Heart right ventricle (tissue), 16 donors: ENCODE data around the gene ENTPD8. TPM values are rescaled to one million over a fixed set of nuclear protein-coding genes. Genes with fewer than 3 reads are reported as not detected.

Experiments
- ATAC-seq, 8 donors: fragments of 200-7000 bp; cut with Tn5 transposase; one replicate each; pipeline ENCODE4 v1.9.1; 2020; ENCODE audit warnings: mild to moderate bottlenecking in 8 of 8, moderate library complexity in 8 of 8, moderate number of reproducible peaks in 1 of 8
- DNase-seq, 2 donors: peaks; one replicate each; pipeline ENCODE4 v3.0.0-alpha.2; 2020
- H3K27ac ChIP-seq, 10 donors: fragments of 200-600 bp; sonication (generic) in 2 of 10; one replicate each; pipeline versions ENCODE4 v1.5.0 to v1.8.0; 2020 to 2022; ENCODE audit warnings: mild to moderate bottlenecking in 3 of 10
- H3K27me3 ChIP-seq, 7 donors: fragments of 200-600 bp; one replicate each; pipeline ENCODE4 v1.8.0; 2021 to 2022; ENCODE audit warnings: mild to moderate bottlenecking in 2 of 7
- H3K36me3 ChIP-seq, 9 donors: fragments of 200-600 bp; sonication (generic) in 1 of 9; one replicate each; pipeline versions ENCODE4 v1.5.0 to v1.8.0; 2020 to 2022; ENCODE audit warnings: mild to moderate bottlenecking in 2 of 9
- H3K4me1 ChIP-seq, 9 donors: fragments of 200-600 bp; sonication (generic) in 1 of 9; one replicate each; pipeline versions ENCODE4 v1.5.0 to v1.8.0; 2020 to 2022; ENCODE audit warnings: mild to moderate bottlenecking in 4 of 9
- H3K4me3 ChIP-seq, 10 donors: fragments of 200-600 bp; sonication (generic) in 2 of 10; one replicate each; pipeline versions ENCODE4 v1.5.0 to v1.8.0; 2020 to 2022; ENCODE audit warnings: mild to moderate bottlenecking in 7 of 10, moderate library complexity in 2 of 10
- H3K9me3 ChIP-seq, 11 donors: fragments of 200-600 bp in 10 of 11; sonication (generic) in 2 of 11; one replicate each; pipeline versions ENCODE4 v1.5.0 to v1.8.0; 2013 to 2022; ENCODE audit warnings: mild to moderate bottlenecking in 2 of 11, control low read depth in 1 of 11, moderate library complexity in 1 of 11
- CTCF ChIP-seq, 9 donors: fragments of 200-600 bp; sonication (generic) in 2 of 9; IDR thresholded peaks; one replicate each; pipeline versions ENCODE4 v1.5.0 to v1.8.0; 2021 to 2022; ENCODE audit warnings: antibody characterized with exemption in 9 of 9, mild to moderate bottlenecking in 5 of 9, moderate library complexity in 1 of 9
- WGBS, 2 donors: extraction: QIAGEN DNeasy Blood & Tissue Kit; methylation state at CpG; one replicate each; pipeline ENCODE4 v1.1.7; 2013; ENCODE audit warnings: inconsistent platforms in 1 of 2; 5-methylcytosine and 5-hydroxymethylcytosine counted together
- intact Hi-C, 10 donors: fragments of 100-400 bp; cut with DNase I; formaldehyde crosslinking; loops; one replicate each; pipeline versions ENCODE4 v1.11.1 to v1.14.2; 2022
- polyA plus RNA-seq, 2 donors: library from polyadenylated mRNA; stranded (reverse); fragments of 200-250 nt; gene quantifications; one replicate each; pipeline ENCODE4 v1.2.3, GENCODE V29; 2013
- total RNA-seq, 10 donors: library from RNA; stranded (reverse); fragmentation: NEBNext Ultra II Directional in 3 of 10; extraction: Animal tissue kit (Norgen Biotek cat#: 25700) in 3 of 10; gene quantifications; one replicate each; pipeline versions ENCODE4 v1.2.1 to v1.2.4, GENCODE V29; 2021 to 2023
- donor health status: Arrhythmogenic right ventricular cardiomyopathy.
- donor health status: ischemic (EF 13 %, LVEDD 7.1; RV severe dilation, severe dysfunction).
- donor health status: healthy with polysubstance abuse.
- donor health status: DM: no; HTN: yes; CAD: no.
- donor health status: DM: no; HTN: no; CAD: no.
- donor health status: ischemic (EF 25% LVEDD 6.9; RV normal size, moderate dysfunction).
- donor health status: ischemic (EF 25% LVEDD 5.7; RV mildly dilated, moderate dysfunction).
- donor health status: healthy.
- donor health status: DM: yes; HTN: yes; CAD: no.
- donor health status: Ischemic cardiomyopathy.
- donor health status: ischemic (EF 35%, LVEDD 5.7; RV mildly dilated, moderate dysfunction).
- donor health status: nonischemic (EF 11% LVEDD 7.7; RV severe dilation, severe dysfunction).
- donor health status: DM: yes; HTN: yes; CAD: no.
- donor health status: PGD.
- donor health status: ischemic (EF 29% LVEDD 5.4; RV normal size, mild dysfunction).
- donor health status: nonischemic (EF 23%, LVEDD 6.1; RV moderate dilation, normal function).

ENTPD8 gene
- total and polyA plus RNA-seq, 12 donors, result 0.03 to 0.15 TPM; not detected in 10

GRCh38 chr9:137436761-137437600 is 4.2 kb downstream of the ENTPD8 start:
- Histone ChIP-seq H3K9me3 (peaks cover 0 to under 1% (median 0%) of the 10 kb centered on the region in 11 donors), H3K36me3 (no peaks in the 10 kb centered on the region), H3K4me1 (peaks cover 0 to 13% (median 5%) of the 10 kb centered on the region in 9 donors), H3K4me3 (no peak overlapping the region), H3K27ac (no peak overlapping the region), H3K27me3 (peaks cover 0 to 18% (median 8%) of the 10 kb centered on the region in 7 donors)
- DNase-seq, result no peak
- WGBS, 2 donors, result 80 to 85% methylated on average over 24 of the region's 24 CpGs
- no peak for ATAC-seq
- intact Hi-C loops, result loop anchor here in 2 of 10 donors (5.0 to 10.0 kb wide), 2 partner anchors 85 to 88 kb away; no protein-coding TSS in a partner anchor
- TF ChIP-seq CTCF (IDR thresholded peaks at IDR 0.05), result no peak

GRCh38 chr9:137435980-137436760 is 5.0 kb downstream of the ENTPD8 start:
- Histone ChIP-seq H3K4me1 (peaks cover 0 to 6% (median under 1%) of the 10 kb centered on the region in 9 donors), H3K36me3 (no peaks in the 10 kb centered on the region), H3K9me3 (no peaks in the 10 kb centered on the region), H3K4me3 (no peak overlapping the region), H3K27ac (no peak overlapping the region), H3K27me3 (peaks cover 0 to 10% (median 1%) of the 10 kb centered on the region in 7 donors)
- peak in 1 of 2 donors; percentile 50 for DNase-seq
- WGBS, 2 donors, result 77 to 87% methylated on average over 40 to 42 of the region's 42 CpGs
- peak in 7 of 8 donors; percentile 10 to 68 (median 38) for ATAC-seq
- intact Hi-C loops, result loop anchor here in 2 of 10 donors (5.0 to 10.0 kb wide), 2 partner anchors 86 to 89 kb away; no protein-coding TSS in a partner anchor
- TF ChIP-seq CTCF (IDR thresholded peaks at IDR 0.05), result no peak

GRCh38 chr9:137435381-137435891 is 5.7 kb downstream of the ENTPD8 start:
- Histone ChIP-seq H3K27me3 (peaks cover 0 to 9% (median 0%) of the 10 kb centered on the region in 7 donors), H3K36me3 (no peaks in the 10 kb centered on the region), H3K4me1 (peaks cover 0 to 5% (median 0%) of the 10 kb centered on the region in 9 donors), H3K9me3 (no peaks in the 10 kb centered on the region), H3K27ac (no peak overlapping the region), H3K4me3 (no peak overlapping the region)
- ATAC-seq, result no peak
- intact Hi-C loops, result loop anchor here in 2 of 10 donors (5.0 to 10.0 kb wide), 2 partner anchors 87 to 89 kb away; no protein-coding TSS in a partner anchor
- no peak for TF ChIP-seq CTCF (IDR thresholded peaks at IDR 0.05)
- WGBS, 2 donors, result 80 to 85% methylated on average over 17 to 20 of the region's 20 CpGs
- no peak for DNase-seq
